ENCODE results near the gene RGS10.

The RGS10 gene

DNA sequence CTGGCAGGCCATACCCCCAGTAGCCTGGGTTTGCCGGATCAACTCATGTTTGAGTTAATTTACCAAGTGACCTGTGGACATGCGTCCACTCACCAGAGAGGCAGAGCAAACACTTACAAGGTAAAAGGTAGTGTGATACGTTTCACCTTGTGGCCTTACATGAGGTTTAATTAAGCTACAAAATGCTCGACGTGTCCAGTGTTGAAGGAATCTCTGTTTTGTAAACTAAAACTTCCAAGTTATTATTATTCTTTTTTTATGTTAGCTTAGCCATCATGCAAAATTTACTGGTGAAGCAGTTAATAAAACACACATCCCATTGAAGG is 42.9 kb downstream of the RGS10 start:
- TF ChIP-seq, protein P1, sequence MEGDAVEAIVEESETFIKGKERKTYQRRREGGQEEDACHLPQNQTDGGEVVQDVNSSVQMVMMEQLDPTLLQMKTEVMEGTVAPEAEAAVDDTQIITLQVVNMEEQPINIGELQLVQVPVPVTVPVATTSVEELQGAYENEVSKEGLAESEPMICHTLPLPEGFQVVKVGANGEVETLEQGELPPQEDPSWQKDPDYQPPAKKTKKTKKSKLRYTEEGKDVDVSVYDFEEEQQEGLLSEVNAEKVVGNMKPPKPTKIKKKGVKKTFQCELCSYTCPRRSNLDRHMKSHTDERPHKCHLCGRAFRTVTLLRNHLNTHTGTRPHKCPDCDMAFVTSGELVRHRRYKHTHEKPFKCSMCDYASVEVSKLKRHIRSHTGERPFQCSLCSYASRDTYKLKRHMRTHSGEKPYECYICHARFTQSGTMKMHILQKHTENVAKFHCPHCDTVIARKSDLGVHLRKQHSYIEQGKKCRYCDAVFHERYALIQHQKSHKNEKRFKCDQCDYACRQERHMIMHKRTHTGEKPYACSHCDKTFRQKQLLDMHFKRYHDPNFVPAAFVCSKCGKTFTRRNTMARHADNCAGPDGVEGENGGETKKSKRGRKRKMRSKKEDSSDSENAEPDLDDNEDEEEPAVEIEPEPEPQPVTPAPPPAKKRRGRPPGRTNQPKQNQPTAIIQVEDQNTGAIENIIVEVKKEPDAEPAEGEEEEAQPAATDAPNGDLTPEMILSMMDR (IDR thresholded peaks at IDR 0.05; ENCODE audit: insufficient read depth, low read length, missing control alignments) = no peak
- no peak for DNase-seq (ENCODE audit: low read depth, low spot score)
- POLR2A ChIA-PET = interaction anchor here (2.3 kb wide), 1 partner anchor 43 kb away, joined by 8 read pairs; the partner anchor contains the start of gene RGS10
- CTCF ChIA-PET = interaction anchor here (0.9 to 3.4 kb wide), 8 partner anchors 9 to 300 kb away, joined by 3 to 36 read pairs (median 4); no protein-coding TSS in a partner anchor
- no peak overlapping the region for H3K4me3 ChIP-seq (ENCODE audit: low read depth, low read length)

GRCh38 chr10:119498889-119499676 is 43.4 kb downstream of the RGS10 start:
- ChIA-PET CTCF (interaction anchor here (0.8 to 3.4 kb wide), 5 partner anchors 9 to 293 kb away, joined by 3 to 36 read pairs (median 4); no protein-coding TSS in a partner anchor), POLR2A (interaction anchor here (2.3 kb wide), 1 partner anchor 44 kb away, joined by 8 read pairs; the partner anchor contains the start of gene RGS10)
- TF ChIP-seq, protein P1 (IDR thresholded peaks at IDR 0.05; ENCODE audit: insufficient read depth, low read length, missing control alignments) = no peak
- no peak overlapping the region for H3K4me3 ChIP-seq (ENCODE audit: low read depth, low read length)
- no peak for DNase-seq (ENCODE audit: low read depth, low spot score)

GRCh38 chr10:119497243-119497642 is 45.3 kb downstream of the RGS10 start:
- POLR2A ChIA-PET = interaction anchor here (1.1 kb wide), 1 partner anchor 19 kb away, joined by 3 read pairs; no protein-coding TSS in a partner anchor
- no peak for DNase-seq (ENCODE audit: low read depth, low spot score)
- CTCF ChIA-PET = no interaction called here
- TF ChIP-seq, protein P1 (IDR thresholded peaks at IDR 0.05; ENCODE audit: insufficient read depth, low read length, missing control alignments) = no peak
- H3K4me3 ChIP-seq (ENCODE audit: low read depth, low read length) = no peak overlapping the region

DNA sequence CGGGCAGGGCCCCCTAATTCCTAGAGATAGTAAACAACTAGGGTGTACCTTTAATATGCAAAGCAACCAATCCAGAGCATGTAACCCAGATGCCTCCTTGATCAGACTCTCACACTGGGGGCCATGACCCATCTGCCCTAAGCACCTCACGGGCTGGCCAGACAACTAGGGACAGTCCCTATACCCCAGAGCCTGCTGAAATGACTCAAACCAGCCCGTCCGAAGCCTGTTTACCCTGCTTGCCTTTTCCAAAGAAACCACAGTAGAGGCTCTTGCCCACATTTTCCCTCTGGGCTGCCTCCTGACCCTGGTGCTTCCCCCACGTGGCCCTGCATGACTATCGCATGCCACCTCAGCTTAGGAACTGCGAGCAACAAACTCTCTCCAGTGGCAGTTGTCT is 46.2 kb downstream of the RGS10 start:
- no peak overlapping the region for H3K4me3 ChIP-seq (ENCODE audit: low read depth, low read length)
- DNase-seq (ENCODE audit: low read depth, low spot score) = no peak
- CTCF ChIA-PET = no interaction called here
- TF ChIP-seq, protein P1 (IDR thresholded peaks at IDR 0.05; ENCODE audit: insufficient read depth, low read length, missing control alignments) = no peak
- POLR2A ChIA-PET = interaction anchor here (1.1 kb wide), 1 partner anchor 20 kb away, joined by 3 read pairs; no protein-coding TSS in a partner anchor

- no peak overlapping the region for H3K4me3 ChIP-seq (ENCODE audit: low read depth, low read length)
- POLR2A ChIA-PET = no interaction called here
- CTCF ChIA-PET = interaction anchor here (1.4 to 2.7 kb wide), 2 partner anchors 16 to 296 kb away, joined by 3 to 11 read pairs; no protein-coding TSS in a partner anchor
- TF ChIP-seq, protein P1 (IDR thresholded peaks at IDR 0.05; ENCODE audit: insufficient read depth, low read length, missing control alignments) = no peak
- no peak for DNase-seq (ENCODE audit: low read depth, low spot score)
Measured at GRCh38 chr10:119495545-119495944, 47.0 kb downstream of the RGS10 start.

- CTCF ChIA-PET = interaction anchor here (1.0 to 2.7 kb wide), 4 partner anchors 16 to 296 kb away, joined by 3 to 11 read pairs (median 3); no protein-coding TSS in a partner anchor
- POLR2A ChIA-PET = interaction anchor here (1.7 kb wide), 1 partner anchor 48 kb away, joined by 4 read pairs; the partner anchor contains the start of gene RGS10
- no peak overlapping the region for H3K4me3 ChIP-seq (ENCODE audit: low read depth, low read length)
- DNase-seq (ENCODE audit: low read depth, low spot score) = no peak
- TF ChIP-seq, protein P1 (IDR thresholded peaks at IDR 0.05; ENCODE audit: insufficient read depth, low read length, missing control alignments) = no peak
Measured at GRCh38 chr10:119495021-119495505, 47.5 kb downstream of the RGS10 start.
